ENCODE data around the gene MYL12A. TPM values are rescaled to one million over a fixed set of nuclear protein-coding genes. Genes with fewer than 3 reads are reported as not detected.
A peak's percentile ranks its signal among the peaks of the same experiment; 100 is the strongest.
"Not testable (repeated sequence)": the region's sequence is repeated elsewhere in the genome, so short reads cannot be mapped to it uniquely, and the experiment has no call there.

The MYL12A gene
- total and polyA plus RNA-seq, 2 experiments from 2014 or later, result 789 to 1,649 TPM

GRCh38 chr18:3269241-3269913 lies 21.8 kb downstream of the MYL12A start:
- peak overlapping the region; percentile 27; the same call in 1 of the 2 replicates for H3K9ac ChIP-seq
- H3K4me3 ChIP-seq, result peak overlapping the region; percentile 58
- no peaks in the 10 kb centered on the region for H3K27me3 ChIP-seq (replicated peaks; ENCODE audit: insufficient read depth)
- peaks cover 76% of the 10 kb centered on the region for H3K4me1 ChIP-seq (ENCODE audit: insufficient read depth)
- peak; percentile 74 for DNase-seq
- peaks cover 14% of the 10 kb centered on the region; the same call in 1 of the 2 replicates for H3K36me3 ChIP-seq (ENCODE audit: low read depth)
- no peak overlapping the region for H2AFZ ChIP-seq
- H3K9me2 ChIP-seq (ENCODE audit: insufficient read depth), result no peaks in the 10 kb centered on the region
- TF ChIP-seq EZH2 (IDR thresholded peaks at IDR 0.05; ENCODE audit: insufficient read depth, poor library complexity, severe bottlenecking) (no peak), EZH2phosphoT487 (IDR thresholded peaks at IDR 0.05; ENCODE audit: insufficient read depth, low read depth) (no peak)
- H3K79me2 ChIP-seq (ENCODE audit: insufficient read depth), result peaks cover 100% of the 10 kb centered on the region
- H3K27ac ChIP-seq, result peak overlapping the region; percentile 74
- H3K9me3 ChIP-seq (ENCODE audit: low read depth), result no peaks in the 10 kb centered on the region
- peak overlapping the region; percentile 77 for H3K4me2 ChIP-seq (ENCODE audit: unreplicated experiment)
- peaks cover 83% of the 10 kb centered on the region for H3F3A ChIP-seq (ENCODE audit: insufficient read depth)
- H4K20me1 ChIP-seq (ENCODE audit: insufficient read depth), result peaks cover 55% of the 10 kb centered on the region
- in situ Hi-C loops (cut with MboI), result no loop called here
- WGBS, 2 experiments (ENCODE audit: low coverage in 1 of 2, low lambda C conversion rate in 2 of 2, missing lambda C conversion rate in 2 of 2), result 31% methylated on average over 4 of the region's 4 CpGs

GRCh38 chr18:3269914-3270299 lies 22.3 kb downstream of the MYL12A start:
- H3K9me3 ChIP-seq (ENCODE audit: low read depth), result no peaks in the 10 kb centered on the region
- peaks cover 50% of the 10 kb centered on the region for H4K20me1 ChIP-seq (ENCODE audit: insufficient read depth)
- H3K4me1 ChIP-seq (ENCODE audit: insufficient read depth), result peaks cover 71% of the 10 kb centered on the region
- H3K9ac ChIP-seq, result peak overlapping the region; percentile 27; the same call in 1 of the 2 replicates
- 91 to 97% methylated on average over 1 of the region's 1 CpG for WGBS, 2 experiments (ENCODE audit: low coverage in 1 of 2, low lambda C conversion rate in 2 of 2, missing lambda C conversion rate in 2 of 2)
- no peak for TF ChIP-seq EZH2 (IDR thresholded peaks at IDR 0.05; ENCODE audit: insufficient read depth, poor library complexity, severe bottlenecking)
- TF ChIP-seq EZH2phosphoT487 (IDR thresholded peaks at IDR 0.05; ENCODE audit: insufficient read depth, low read depth), result no peak
- H3K27me3 ChIP-seq (replicated peaks; ENCODE audit: insufficient read depth), result no peaks in the 10 kb centered on the region
- H3K9me2 ChIP-seq (ENCODE audit: insufficient read depth), result no peaks in the 10 kb centered on the region
- H2AFZ ChIP-seq, result no peak overlapping the region
- peaks cover 19% of the 10 kb centered on the region for H3K36me3 ChIP-seq (ENCODE audit: low read depth)
- peak overlapping the region; percentile 58 for H3K4me3 ChIP-seq
- H3K79me2 ChIP-seq (ENCODE audit: insufficient read depth), result peaks cover 100% of the 10 kb centered on the region
- H3K27ac ChIP-seq, result peak overlapping the region; percentile 74
- peak overlapping the region; percentile 77 for H3K4me2 ChIP-seq (ENCODE audit: unreplicated experiment)
- in situ Hi-C loops (cut with MboI), result no loop called here
- no peak for DNase-seq
- H3F3A ChIP-seq (ENCODE audit: insufficient read depth), result peaks cover 78% of the 10 kb centered on the region

- Histone ChIP-seq H3K27me3 (replicated peaks; ENCODE audit: insufficient read depth) (no peaks in the 10 kb centered on the region), H3K9me3 (ENCODE audit: low read depth) (no peaks in the 10 kb centered on the region), H3K4me1 (ENCODE audit: insufficient read depth) (peaks cover 41% of the 10 kb centered on the region), H3K9me2 (ENCODE audit: insufficient read depth) (no peaks in the 10 kb centered on the region), H3K4me3 (no peak overlapping the region), H3K4me2 (ENCODE audit: unreplicated experiment) (no peak overlapping the region), H3F3A (ENCODE audit: insufficient read depth) (peaks cover 63% of the 10 kb centered on the region), H2AFZ (no peak overlapping the region), H3K27ac (no peak overlapping the region), H4K20me1 (ENCODE audit: insufficient read depth) (peaks cover 26% of the 10 kb centered on the region), H3K79me2 (ENCODE audit: insufficient read depth) (peaks cover 100% of the 10 kb centered on the region), H3K36me3 (ENCODE audit: low read depth) (peaks cover 49% of the 10 kb centered on the region), H3K9ac (no peak overlapping the region)
- in situ Hi-C loops (cut with MboI), result no loop called here
- DNase-seq, result no peak
- WGBS, 2 experiments (ENCODE audit: low coverage in 1 of 2, low lambda C conversion rate in 2 of 2, missing lambda C conversion rate in 2 of 2), result 52 to 53% methylated on average over 3 of the region's 3 CpGs
- TF ChIP-seq EZH2 (IDR thresholded peaks at IDR 0.05; ENCODE audit: insufficient read depth, poor library complexity, severe bottlenecking) (no peak), EZH2phosphoT487 (IDR thresholded peaks at IDR 0.05; ENCODE audit: insufficient read depth, low read depth) (no peak)
Observed at GRCh38 chr18:3273042-3273441, 25.4 kb downstream of the MYL12A start.

- H3K4me2 ChIP-seq (ENCODE audit: unreplicated experiment); H3K27ac ChIP-seq; H3K27me3 ChIP-seq (replicated peaks; ENCODE audit: insufficient read depth); H3K9me3 ChIP-seq (ENCODE audit: low read depth); H2AFZ ChIP-seq; H4K20me1 ChIP-seq (ENCODE audit: insufficient read depth); DNase-seq; H3K9ac ChIP-seq; H3K4me1 ChIP-seq (ENCODE audit: insufficient read depth); H3K9me2 ChIP-seq (ENCODE audit: insufficient read depth); H3K4me3 ChIP-seq: not testable (repeated sequence)
- WGBS, 2 experiments (ENCODE audit: low coverage in 1 of 2, low lambda C conversion rate in 2 of 2, missing lambda C conversion rate in 2 of 2), result 94 to 95% methylated on average over 7 of the region's 7 CpGs
- Histone ChIP-seq H3K79me2 (ENCODE audit: insufficient read depth) (peaks cover 69% of the 10 kb centered on the region), H3F3A (ENCODE audit: insufficient read depth) (peaks cover 41% of the 10 kb centered on the region), H3K36me3 (ENCODE audit: low read depth) (peaks cover 63% of the 10 kb centered on the region)
- in situ Hi-C loops (cut with MboI), result loop anchor here (25.0 kb wide), 2 partner anchors 585 to 710 kb away; no protein-coding TSS in a partner anchor
Observed at GRCh38 chr18:3277643-3278213, 30.1 kb downstream of the MYL12A start.

Measured in GM23248 (cell line).